GM21786 (cell line): ENCODE data around the gene GLI3.

Experiments used
- ATAC-seq: cut with Tn5 transposase; IDR thresholded peaks from one replicate; pipeline ENCODE4 v1.9.1; 2021; ENCODE audit not compliant: unreplicated experiment

Gene GLI3

GRCh38 chr7:42011846-42012245, 225.2 kb downstream of the GLI3 start:
- ATAC-seq: no peak

- no peak for ATAC-seq
These were observed 226.3 kb downstream of the GLI3 start for GRCh38 chr7:42010751-42011150.

GRCh38 chr7:42006801-42007513, 230.1 kb downstream of the GLI3 start:
- ATAC-seq: no peak

- ATAC-seq: no peak
These were observed 234.4 kb downstream of the GLI3 start for GRCh38 chr7:42002654-42003053.

- no peak for ATAC-seq
These were observed 237.2 kb downstream of the GLI3 start for GRCh38 chr7:41999736-42000283.

GRCh38 chr7:41998041-41998440, 239.0 kb downstream of the GLI3 start:
- no peak for ATAC-seq

- ATAC-seq: no peak
These were observed 239.9 kb downstream of the GLI3 start for GRCh38 chr7:41997151-41997550.

GRCh38 chr7:41996381-41997035, 240.5 kb downstream of the GLI3 start:
- no peak for ATAC-seq

GRCh38 chr7:41995632-41996271, 241.3 kb downstream of the GLI3 start:
- no peak for ATAC-seq

GRCh38 chr7:41994746-41995110, 242.3 kb downstream of the GLI3 start:
- no peak for ATAC-seq

GRCh38 chr7:41994036-41994745, 242.8 kb downstream of the GLI3 start:
- ATAC-seq: no peak

GRCh38 chr7:41992881-41993867, 243.8 kb downstream of the GLI3 start:
- no peak for ATAC-seq

GRCh38 chr7:41984888-41985287, 252.1 kb downstream of the GLI3 start:
- ATAC-seq: no peak

GRCh38 chr7:41981046-41982040, 255.7 kb downstream of the GLI3 start:
- ATAC-seq: no peak

- ATAC-seq: no peak
These were observed 257.1 kb downstream of the GLI3 start for GRCh38 chr7:41979834-41980307.

GRCh38 chr7:41978858-41979257, 258.2 kb downstream of the GLI3 start:
- ATAC-seq: no peak

GRCh38 chr7:41977661-41978060, 259.3 kb downstream of the GLI3 start:
- no peak for ATAC-seq

- no peak for ATAC-seq
These were observed 259.8 kb downstream of the GLI3 start for GRCh38 chr7:41977151-41977651.

- ATAC-seq: no peak
These were observed 260.6 kb downstream of the GLI3 start for GRCh38 chr7:41976411-41976810.
